Measurements from ENCODE around the gene CLDN5.

DNA sequence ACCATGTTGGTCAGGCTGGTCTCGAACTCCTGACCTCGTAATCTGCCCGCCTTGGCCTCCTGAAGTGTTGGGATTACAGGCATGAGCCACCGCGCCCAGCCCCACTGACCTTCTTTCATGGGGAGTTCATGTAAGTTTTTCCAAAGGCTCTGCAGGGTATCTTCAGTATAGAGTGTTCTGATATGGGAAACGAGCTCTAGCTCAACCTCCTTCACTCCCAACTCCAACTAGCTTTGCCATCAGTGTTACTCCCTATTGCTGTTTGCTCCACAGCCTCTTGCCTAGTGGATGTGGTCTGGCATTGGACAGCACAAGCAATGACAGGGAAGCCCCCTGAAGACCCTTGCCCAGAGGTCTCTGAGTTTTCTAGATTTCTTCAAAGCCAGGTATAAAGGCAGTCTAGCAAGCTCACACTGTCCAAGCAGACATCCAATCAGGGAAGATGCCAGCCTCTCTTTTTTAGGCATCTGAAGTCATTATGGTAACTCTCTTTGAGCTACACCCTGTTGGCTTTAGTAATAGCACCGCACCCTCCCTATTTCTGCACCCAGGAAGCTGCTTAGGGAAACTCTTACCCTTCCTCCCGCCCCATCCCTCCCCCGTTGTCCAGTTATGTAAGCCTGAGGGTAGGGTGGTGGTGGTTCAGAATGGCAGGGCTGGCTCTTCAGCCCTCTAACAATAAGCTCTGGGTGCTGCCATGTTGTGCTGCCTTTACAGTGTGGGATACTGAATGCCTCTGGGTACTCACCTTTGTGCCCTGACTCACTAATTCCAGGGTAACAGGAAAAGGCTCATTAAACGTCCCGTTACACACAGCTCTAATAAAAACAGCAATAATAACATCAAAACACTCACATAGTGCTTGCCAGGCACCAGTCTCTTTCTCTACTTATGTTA, 41.4 kb upstream of the CLDN5 start:
- TF ChIP-seq GATA2 (IDR thresholded peaks at IDR 0.05; ENCODE audit: low read depth, low read length) (no peak), GATA3 (IDR thresholded peaks at IDR 0.05; ENCODE audit: low read depth, low read length) (no peak)
